ENCODE measurements around the gene RAPGEF4.

The RAPGEF4 gene

GRCh38 chr2:172842511-172843265, 107.0 kb downstream of the RAPGEF4 start:
- no peak overlapping the region for H3K4me3 ChIP-seq (replicated peaks; ENCODE audit: low read depth, low read length)
- DNase-seq (ENCODE audit: extremely low read depth, low read depth): no peak
- TF ChIP-seq, protein P1, sequence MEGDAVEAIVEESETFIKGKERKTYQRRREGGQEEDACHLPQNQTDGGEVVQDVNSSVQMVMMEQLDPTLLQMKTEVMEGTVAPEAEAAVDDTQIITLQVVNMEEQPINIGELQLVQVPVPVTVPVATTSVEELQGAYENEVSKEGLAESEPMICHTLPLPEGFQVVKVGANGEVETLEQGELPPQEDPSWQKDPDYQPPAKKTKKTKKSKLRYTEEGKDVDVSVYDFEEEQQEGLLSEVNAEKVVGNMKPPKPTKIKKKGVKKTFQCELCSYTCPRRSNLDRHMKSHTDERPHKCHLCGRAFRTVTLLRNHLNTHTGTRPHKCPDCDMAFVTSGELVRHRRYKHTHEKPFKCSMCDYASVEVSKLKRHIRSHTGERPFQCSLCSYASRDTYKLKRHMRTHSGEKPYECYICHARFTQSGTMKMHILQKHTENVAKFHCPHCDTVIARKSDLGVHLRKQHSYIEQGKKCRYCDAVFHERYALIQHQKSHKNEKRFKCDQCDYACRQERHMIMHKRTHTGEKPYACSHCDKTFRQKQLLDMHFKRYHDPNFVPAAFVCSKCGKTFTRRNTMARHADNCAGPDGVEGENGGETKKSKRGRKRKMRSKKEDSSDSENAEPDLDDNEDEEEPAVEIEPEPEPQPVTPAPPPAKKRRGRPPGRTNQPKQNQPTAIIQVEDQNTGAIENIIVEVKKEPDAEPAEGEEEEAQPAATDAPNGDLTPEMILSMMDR (IDR thresholded peaks at IDR 0.05; ENCODE audit: low read depth, low read length, missing control alignments): no peak

DNA sequence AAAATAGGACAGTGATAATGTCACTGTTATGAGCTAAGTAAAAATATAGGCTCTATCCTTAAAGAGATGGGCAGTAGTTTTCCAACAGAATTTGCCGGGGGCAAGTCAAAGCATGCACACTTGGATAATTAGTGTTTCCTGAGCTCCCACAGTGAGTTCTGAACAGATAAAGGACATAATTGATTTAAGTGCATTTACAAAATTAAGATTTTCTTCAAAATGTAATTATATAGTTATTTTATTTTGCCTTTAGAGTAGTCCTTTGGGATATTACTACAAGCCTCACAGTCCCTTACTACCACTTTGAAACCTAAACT, 107.6 kb downstream of the RAPGEF4 start:
- H3K4me3 ChIP-seq (replicated peaks; ENCODE audit: low read depth, low read length): no peak overlapping the region
- TF ChIP-seq, protein P1 (IDR thresholded peaks at IDR 0.05; ENCODE audit: low read depth, low read length, missing control alignments): no peak
- no peak for DNase-seq (ENCODE audit: extremely low read depth, low read depth)

GRCh38 chr2:172843902-172844715, 108.5 kb downstream of the RAPGEF4 start:
- TF ChIP-seq, protein P1 (IDR thresholded peaks at IDR 0.05; ENCODE audit: low read depth, low read length, missing control alignments): no peak
- DNase-seq (ENCODE audit: extremely low read depth, low read depth): no peak
- H3K4me3 ChIP-seq (replicated peaks; ENCODE audit: low read depth, low read length): no peak overlapping the region

DNA sequence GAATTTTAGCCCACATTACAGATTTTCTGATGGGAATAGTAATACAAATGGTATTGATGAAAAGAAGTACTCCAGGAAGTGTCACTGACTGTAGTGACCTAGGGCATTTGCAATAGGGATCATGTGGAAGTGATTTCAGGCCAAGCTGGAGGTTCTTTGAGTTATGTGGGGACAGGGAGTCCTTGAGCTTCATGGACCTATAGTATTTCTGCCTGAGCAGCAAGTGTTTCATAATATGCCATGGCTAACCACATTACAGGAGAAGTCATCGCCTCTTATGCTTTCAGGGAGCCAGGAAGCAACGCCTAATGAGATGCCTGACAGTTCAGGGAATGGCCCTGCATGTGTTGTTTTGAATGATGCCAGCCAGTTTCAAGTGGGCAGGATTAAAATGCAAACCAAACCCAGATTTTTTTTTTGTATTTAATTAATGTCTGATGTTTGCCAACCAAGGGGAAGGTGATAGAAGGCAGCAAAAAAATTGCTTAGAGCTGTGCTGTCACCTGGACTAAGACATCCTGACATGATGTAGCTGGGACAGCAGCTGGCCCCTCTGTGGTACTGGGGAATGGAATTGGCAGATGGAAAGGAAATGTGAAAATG, 109.5 kb downstream of the RAPGEF4 start:
- no peak for DNase-seq (ENCODE audit: extremely low read depth, low read depth)
- TF ChIP-seq, protein P1 (IDR thresholded peaks at IDR 0.05; ENCODE audit: low read depth, low read length, missing control alignments): no peak

GRCh38 chr2:172846551-172846950, 110.9 kb downstream of the RAPGEF4 start:
- no peak overlapping the region for H3K4me3 ChIP-seq (replicated peaks; ENCODE audit: low read depth, low read length)
- TF ChIP-seq, protein P1 (IDR thresholded peaks at IDR 0.05; ENCODE audit: low read depth, low read length, missing control alignments): no peak
- no peak for DNase-seq (ENCODE audit: extremely low read depth, low read depth)

More for the DNA sequence above, 109.5 kb downstream of the RAPGEF4 start:
- no peak overlapping the region for H3K4me3 ChIP-seq (replicated peaks; ENCODE audit: low read depth, low read length)

DNA sequence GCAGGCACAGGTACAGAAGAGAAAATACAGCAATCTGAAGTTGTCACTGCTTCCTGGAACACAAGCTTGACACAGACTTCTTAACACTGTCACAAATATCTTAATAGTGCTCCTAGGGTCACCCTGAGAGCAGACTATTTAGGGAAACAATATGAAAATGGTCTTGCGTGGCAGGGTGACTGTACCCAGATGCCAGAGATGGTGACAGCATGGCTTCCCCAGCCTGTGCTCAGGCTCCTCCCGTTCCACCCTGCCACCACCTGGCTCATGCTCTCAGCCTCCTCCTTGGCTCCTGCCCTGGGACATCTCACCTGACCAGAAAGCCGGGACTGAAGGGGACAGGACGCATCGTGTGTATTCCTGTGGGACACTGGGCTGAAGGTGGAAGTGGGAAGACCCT, 111.5 kb downstream of the RAPGEF4 start:
- DNase-seq (ENCODE audit: extremely low read depth, low read depth): no peak
- H3K4me3 ChIP-seq (replicated peaks; ENCODE audit: low read depth, low read length): no peak overlapping the region
- TF ChIP-seq, protein P1 (IDR thresholded peaks at IDR 0.05; ENCODE audit: low read depth, low read length, missing control alignments): no peak

Data from HFF-Myc (cell line).